OCI-LY7 (cell line): ENCODE data around the gene COL23A1. TPM values are rescaled to one million over a fixed set of nuclear protein-coding genes. Genes with fewer than 3 reads are reported as not detected.

Experiments used
- BruUV-seq: library from RNA; stranded (reverse); fragments of 400-500 nt; replicated peaks from 2 replicates; lab custom pipeline; 2021; lab: Mats Ljungman, UMichigan
- CTCF ChIA-PET: fragments of 300-600 bp; sonication (Branson Sonifier 250); formaldehyde crosslinking; loops from one replicate; lab custom pipeline; 2022; ENCODE audit warnings: antibody characterized with exemption; ENCODE audit not compliant: unreplicated experiment; lab: Charles Lee
- POLR2A ChIA-PET: fragments of 300-600 bp; sonication (Branson Sonifier 250); formaldehyde crosslinking; loops from one replicate; lab custom pipeline; 2022; ENCODE audit warnings: antibody characterized with exemption; lab: Charles Lee
- DNase-seq: peaks from one replicate; pipeline ENCODE4 v3.0.0-alpha.2; 2015; ENCODE audit warnings: low spot score
- H2AFZ ChIP-seq: fragments of 200-600 bp; sonication (generic), shearing (Covaris generic); 2 replicates; pipeline ENCODE4 v1.6.1; 2014; ENCODE audit warnings: mild to moderate bottlenecking, antibody characterized with exemption, low read length, moderate library complexity
- H3K27ac ChIP-seq: fragments of 200-600 bp; sonication (generic); 2 replicates; pipeline ENCODE4 v1.5.1; 2014; ENCODE audit warnings: mixed run types, low read depth, mild to moderate bottlenecking, moderate library complexity, low read length, inconsistent platforms; ENCODE audit not compliant: poor library complexity, severe bottlenecking
- H3K36me3 ChIP-seq: fragments of 200-600 bp; sonication (generic); 2 replicates; pipeline ENCODE4 v1.6.1; 2014; ENCODE audit warnings: mild to moderate bottlenecking, antibody characterized with exemption, low read length, moderate library complexity, mixed read lengths; ENCODE audit not compliant: insufficient read depth
- H3K4me1 ChIP-seq: fragments of 200-600 bp; sonication (generic); 2 replicates; pipeline ENCODE4 v1.5.1; 2014; ENCODE audit warnings: mild to moderate bottlenecking, low read length; ENCODE audit not compliant: insufficient read depth, poor library complexity, severe bottlenecking
- H3K4me2 ChIP-seq: fragments of 200-600 bp; sonication (generic); 2 replicates; pipeline ENCODE4 v1.6.1; 2014; ENCODE audit warnings: mild to moderate bottlenecking, low read length
- H3K4me3 ChIP-seq: fragments of 200-600 bp; sonication (generic); 2 replicates; pipeline ENCODE4 v1.5.1; 2014; ENCODE audit warnings: mild to moderate bottlenecking, low read depth, low read length; ENCODE audit not compliant: poor library complexity, severe bottlenecking
- H3K79me2 ChIP-seq: fragments of 200-600 bp; sonication (generic); 2 replicates; pipeline ENCODE4 v1.6.1; 2016; ENCODE audit warnings: low read depth, mild to moderate bottlenecking, low read length, moderate library complexity, mixed read lengths; ENCODE audit not compliant: insufficient read depth
- H3K9me2 ChIP-seq: fragments of 200-600 bp; sonication (generic); 2 replicates; pipeline ENCODE4 v1.6.1; 2016; ENCODE audit warnings: mild to moderate bottlenecking, low read length, mixed read lengths; ENCODE audit not compliant: insufficient read depth
- H3K9me3 ChIP-seq: fragments of 200-600 bp; sonication (generic); 2 replicates; pipeline ENCODE4 v1.6.1; 2014; ENCODE audit warnings: mild to moderate bottlenecking, mixed run types, low read length, mixed read lengths
- H4K20me1 ChIP-seq: fragments of 200-600 bp; sonication (generic); 2 replicates; pipeline ENCODE4 v1.6.1; 2014; ENCODE audit warnings: mild to moderate bottlenecking, antibody characterized with exemption, low read length, moderate library complexity, mixed read lengths; ENCODE audit not compliant: insufficient read depth
- CTCF ChIP-seq: fragments of 200-600 bp; sonication (generic); conservative IDR thresholded peaks from 2 replicates; pipeline ENCODE4 v1.5.1; 2014; ENCODE audit warnings: mild to moderate bottlenecking, antibody characterized with exemption, low read length, moderate library complexity, mixed read lengths
- EZH2phosphoT487 ChIP-seq: fragments of 200-600 bp; sonication (generic); IDR thresholded peaks from 2 replicates; pipeline ENCODE4 v1.6.1; 2018; ENCODE audit warnings: low read depth, borderline replicate concordance, mild to moderate bottlenecking, mixed run types, antibody characterized with exemption, low read length, moderate library complexity, mixed read lengths
- intact Hi-C: fragments of 100-400 bp; cut with micrococcal nuclease; formaldehyde crosslinking; loops from one replicate; pipeline ENCODE4 v1.10.0; 2022; ENCODE audit not compliant: unreplicated experiment
- total RNA-seq, 2 experiments: library from RNA; depleted of rRNA in 1 of 2; stranded (reverse); fragments of >200 nt in 1 of 2; shearing (Covaris generic) in 1 of 2; gene quantifications; 2 replicates each; pipeline ENCODE4 v1.2.3, GENCODE V29; 2014 to 2022

Gene COL23A1
- total RNA-seq, 2 experiments from 2014 or later: 0.53 TPM; not detected in 1

GRCh38 chr5:178339272-178339671 is 250.9 kb downstream of the COL23A1 start:
- H3K79me2 ChIP-seq: no peaks in the 10 kb centered on the region
- BruUV-seq: no TSS peak
- no peak for DNase-seq
- no peak for TF ChIP-seq CTCF
- no peaks in the 10 kb centered on the region for H3K9me2 ChIP-seq
- H4K20me1 ChIP-seq: no peaks in the 10 kb centered on the region
- H3K9me3 ChIP-seq: no peaks in the 10 kb centered on the region
- H3K4me1 ChIP-seq: no peaks in the 10 kb centered on the region
- intact Hi-C loops: no loop called here
- H3K36me3 ChIP-seq: no peaks in the 10 kb centered on the region
- H2AFZ ChIP-seq: no peak overlapping the region
- CTCF ChIA-PET: no interaction called here
- no peak overlapping the region for H3K27ac ChIP-seq
- POLR2A ChIA-PET: interaction anchor here (0.7 kb wide), 1 partner anchor 11 kb away, joined by 4 read pairs; no protein-coding TSS in a partner anchor
- H3K4me2 ChIP-seq: no peak overlapping the region
- no peak overlapping the region for H3K4me3 ChIP-seq

- H3K4me2 ChIP-seq: no peak overlapping the region
- no peak overlapping the region for H3K4me3 ChIP-seq
- DNase-seq: no peak
- no TSS peak for BruUV-seq
- intact Hi-C loops: no loop called here
- H4K20me1 ChIP-seq: no peaks in the 10 kb centered on the region
- TF ChIP-seq CTCF (no peak), EZH2phosphoT487 (no peak)
- no peak overlapping the region for H3K27ac ChIP-seq
- H2AFZ ChIP-seq: no peak overlapping the region
- CTCF ChIA-PET: no interaction called here
- no peaks in the 10 kb centered on the region for H3K9me3 ChIP-seq
- POLR2A ChIA-PET: no interaction called here
- H3K9me2 ChIP-seq: no peaks in the 10 kb centered on the region
- H3K4me1 ChIP-seq: no peaks in the 10 kb centered on the region
- no peaks in the 10 kb centered on the region for H3K79me2 ChIP-seq
- H3K36me3 ChIP-seq: no peaks in the 10 kb centered on the region
Measured at GRCh38 chr5:178338750-178339144, 251.4 kb downstream of the COL23A1 start.

DNA sequence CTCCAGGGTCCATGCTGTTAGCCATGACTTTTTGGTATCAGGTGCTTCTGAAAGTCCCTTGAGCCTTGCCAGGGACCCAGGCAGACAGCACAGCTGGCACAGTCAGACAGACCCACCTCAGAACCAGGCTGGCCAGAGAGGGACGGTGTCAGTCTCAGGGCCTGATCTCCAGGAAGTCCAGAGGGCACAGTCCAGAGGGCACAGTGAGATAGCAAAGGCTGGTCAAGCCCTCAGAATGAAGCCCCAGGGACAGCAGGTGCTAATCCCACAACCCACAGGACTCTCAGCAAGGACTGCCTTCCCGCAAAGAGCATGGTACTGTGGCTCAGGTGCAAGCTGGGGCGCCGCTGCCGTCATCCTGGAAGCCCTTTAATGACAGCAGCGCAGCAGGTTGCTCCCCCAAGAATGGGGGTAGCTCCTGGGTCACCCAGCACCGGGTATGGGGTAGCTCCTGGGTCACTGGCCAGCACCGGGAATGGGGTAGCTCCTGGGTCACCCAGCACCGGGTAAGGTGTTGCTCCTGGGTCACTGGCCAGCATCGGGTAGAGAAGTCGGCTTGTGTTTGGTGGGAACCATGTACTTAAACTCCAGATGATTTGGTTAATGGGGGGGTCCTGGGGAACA is 252.0 kb downstream of the COL23A1 start:
- intact Hi-C loops: no loop called here
- no TSS peak for BruUV-seq
- POLR2A ChIA-PET: no interaction called here

More for the DNA sequence above, 252.0 kb downstream of the COL23A1 start:
- Histone ChIP-seq H2AFZ (no peak overlapping the region), H3K9me2 (no peaks in the 10 kb centered on the region), H3K4me1 (no peaks in the 10 kb centered on the region), H3K4me2 (no peak overlapping the region), H3K4me3 (no peak overlapping the region), H3K27ac (no peak overlapping the region), H4K20me1 (no peaks in the 10 kb centered on the region), H3K36me3 (no peaks in the 10 kb centered on the region), H3K79me2 (no peaks in the 10 kb centered on the region), H3K9me3 (no peaks in the 10 kb centered on the region)
- TF ChIP-seq CTCF (no peak), EZH2phosphoT487 (no peak)
- CTCF ChIA-PET: no interaction called here
- no peak for DNase-seq
